ENCODE data around the gene IGSF10. TPM values are rescaled to one million over a fixed set of nuclear protein-coding genes. Genes with fewer than 3 reads are reported as not detected.

The IGSF10 gene
- total and polyA plus RNA-seq, 2 of the 8 experiments (the other 6 are each of a cell fraction or from before 2014, with no cell fraction given), result 0.59 to 0.95 TPM

- POLR2A ChIA-PET (ENCODE audit: partially characterized antibody), result no interaction called here
- no peak for TF ChIP-seq SIRT6 (IDR thresholded peaks at IDR 0.05; ENCODE audit: low read length)
- TF ChIP-seq YY1 (IDR thresholded peaks at IDR 0.05; ENCODE audit: low read depth, low read length), result no peak
- no peak for TF ChIP-seq KDM4A (IDR thresholded peaks at IDR 0.05; ENCODE audit: low read depth, low read length, severe bottlenecking)
- TF ChIP-seq POU5F1 (IDR thresholded peaks at IDR 0.05; ENCODE audit: low read depth, low read length), result no peak
- TF ChIP-seq EP300 (IDR thresholded peaks at IDR 0.05; ENCODE audit: borderline replicate concordance in 1 of 2, low read depth in 2 of 2, low read length in 2 of 2), result no peak
- no peak for TF ChIP-seq CBX8 (IDR thresholded peaks at IDR 0.05; ENCODE audit: borderline replicate concordance, low read depth, low read length)
- no peak for TF ChIP-seq SIN3A (conservative IDR thresholded peaks at IDR 0.05 in 1 of 2, IDR thresholded peaks at IDR 0.05 in 1 of 2; ENCODE audit: low read depth in 1 of 2, low read length in 2 of 2)
- no peak for TF ChIP-seq POLR2A (IDR thresholded peaks at IDR 0.05; ENCODE audit: control extremely low read depth in 1 of 2, low read depth in 2 of 2, low read length in 2 of 2)
- no peak for TF ChIP-seq SIX5 (IDR thresholded peaks at IDR 0.05; ENCODE audit: low read depth, low read length)
- no peak for TF ChIP-seq EGR1 (IDR thresholded peaks at IDR 0.05; ENCODE audit: borderline replicate concordance, low read depth, low read length)
- TF ChIP-seq FOSL1 (IDR thresholded peaks at IDR 0.05; ENCODE audit: insufficient read depth, low read depth, low read length), result no peak
- TF ChIP-seq BRCA1 (IDR thresholded peaks at IDR 0.05; ENCODE audit: low read depth, low read length), result no peak
- no peak for TF ChIP-seq CHD2 (IDR thresholded peaks at IDR 0.05; ENCODE audit: low read length)
Measured at GRCh38 chr3:151476344-151477018, 15.6 kb upstream of the IGSF10 start.

More at GRCh38 chr3:151476344-151477018, 15.6 kb upstream of the IGSF10 start:
- Histone ChIP-seq H3K4me3 (ENCODE audit: extremely low read depth in 1 of 4, insufficient read depth in 2 of 4, low read depth in 3 of 4, low read length in 4 of 4) (no peak overlapping the region), H3K9me3 (ENCODE audit: insufficient read depth in 2 of 2, low read depth in 1 of 2, low read length in 1 of 2) (no peaks in the 10 kb centered on the region), H2AFZ (ENCODE audit: low read length) (no peak overlapping the region), H3K27ac (ENCODE audit: low read depth, low read length) (no peak overlapping the region), H3K4ac (replicated peaks; ENCODE audit: insufficient read length, low read depth, low read length) (no peak overlapping the region), H3K79me2 (ENCODE audit: control insufficient read depth in 1 of 2, insufficient read depth in 2 of 2, low read length in 2 of 2) (no peaks in the 10 kb centered on the region), H2BK15ac (ENCODE audit: low read length) (no peak overlapping the region), H3K4me2 (ENCODE audit: insufficient read depth in 1 of 2, low read depth in 2 of 2, low read length in 2 of 2) (no peak overlapping the region), H2BK5ac (ENCODE audit: low read depth, low read length) (no peak overlapping the region), H4K5ac (ENCODE audit: insufficient read length, low read depth, low read length) (no peak overlapping the region), H4K91ac (replicated peaks; ENCODE audit: insufficient read length, low read length) (no peak overlapping the region), H4K8ac (ENCODE audit: extremely low read depth, insufficient read depth, low read length) (no peak overlapping the region), H3K23ac (ENCODE audit: insufficient read length) (no peak overlapping the region), H3K18ac (ENCODE audit: extremely low read depth, low read length) (no peak overlapping the region), H3K4me1 (replicated peaks in 1 of 4; ENCODE audit: control insufficient read depth in 3 of 4, insufficient read depth in 4 of 4, low read length in 3 of 4) (peaks cover 0 to 7% (median 2%) of the 10 kb centered on the region in 4 experiments; a peak in 4 of 7 replicates), H3K56ac (replicated peaks; ENCODE audit: insufficient read length, low read depth, low read length) (no peak overlapping the region), H3K14ac (ENCODE audit: insufficient read length) (no peak overlapping the region), H4K20me1 (replicated peaks in 1 of 2; ENCODE audit: control insufficient read depth in 1 of 2, insufficient read depth in 2 of 2, low read length in 2 of 2) (no peaks in the 10 kb centered on the region), H3K27me3 (replicated peaks in 1 of 4; ENCODE audit: control insufficient read depth in 3 of 4, extremely low read depth in 1 of 4, insufficient read depth in 3 of 4, low read length in 3 of 4) (no peaks in the 10 kb centered on the region), H2BK12ac (ENCODE audit: low read depth, low read length) (no peak overlapping the region), H3K23me2 (ENCODE audit: low read depth, low read length) (no peaks in the 10 kb centered on the region; the same call in 1 of the 2 replicates), H3K36me3 (ENCODE audit: control insufficient read depth in 2 of 4, insufficient read depth in 4 of 4, low read length in 3 of 4) (no peaks in the 10 kb centered on the region), H2AK5ac (ENCODE audit: low read depth, low read length) (no peak overlapping the region), H2BK20ac (ENCODE audit: low read length) (no peak overlapping the region), H3K79me1 (ENCODE audit: low read depth, low read length) (no peaks in the 10 kb centered on the region), H2BK120ac (replicated peaks; ENCODE audit: low read depth, low read length) (no peak overlapping the region), H3K9ac (replicated peaks in 1 of 4; ENCODE audit: extremely low read depth in 1 of 4, low read depth in 3 of 4, low read length in 3 of 4) (no peak overlapping the region)
- WGBS, 2 experiments (ENCODE audit: extremely low coverage in 1 of 2, insufficient coverage in 1 of 2, insufficient read length in 1 of 2, insufficient replicate concordance in 2 of 2, low coverage in 1 of 2, low lambda C conversion rate in 2 of 2, missing lambda C conversion rate in 1 of 2), result 85% methylated on average over 6 of the region's 7 CpGs; no CpG with 5 or more reads in 1 of the 2 experiments
- CTCF ChIA-PET (ENCODE audit: partially characterized antibody), result interaction anchor here (2.1 kb wide), 1 partner anchor 8 kb away, joined by 8 read pairs; no protein-coding TSS in a partner anchor
- FAIRE-seq (no peak), DNase-seq (ENCODE audit: low read depth in 1 of 2, low spot score in 2 of 2) (no peak)
